RWPE2 (cell line): ENCODE data around the gene DNLZ.

Experiments used
- ATAC-seq: fragments of 200-7000 bp; cut with Tn5 transposase; 3 replicates; pipeline ENCODE4 v1.9.1; 2021; ENCODE audit warnings: low read depth
- DNase-seq: peaks from one replicate; pipeline ENCODE4 v3.0.0-alpha.2; 2020; ENCODE audit warnings: low spot score
- H3K27ac ChIP-seq: fragments of 450-650 bp; 2 replicates; pipeline ENCODE4 v1.5.1; 2017; ENCODE audit warnings: mild to moderate bottlenecking; ENCODE audit not compliant: poor library complexity, severe bottlenecking
- H3K27me3 ChIP-seq: fragments of 250-450 bp; sonication (Bioruptor Pico); 2 replicates; pipeline ENCODE4 v1.5.1; 2021; ENCODE audit warnings: mild to moderate bottlenecking, moderate library complexity; ENCODE audit not compliant: insufficient read depth, poor library complexity, severe bottlenecking
- H3K36me3 ChIP-seq: fragments of 250-450 bp; sonication (Bioruptor Pico); 2 replicates; pipeline ENCODE4 v1.5.1; 2020; ENCODE audit warnings: low read depth, mild to moderate bottlenecking, moderate library complexity
- H3K4me1 ChIP-seq: fragments of 250-450 bp; sonication (Bioruptor Pico); 2 replicates; pipeline ENCODE4 v1.5.1; 2021; ENCODE audit warnings: mild to moderate bottlenecking, moderate library complexity; ENCODE audit not compliant: insufficient read depth, poor library complexity, severe bottlenecking
- H3K4me3 ChIP-seq: fragments of 250-450 bp; sonication (Bioruptor Pico); 2 replicates; pipeline ENCODE4 v1.5.1; 2021; ENCODE audit warnings: mild to moderate bottlenecking, moderate library complexity; ENCODE audit not compliant: severe bottlenecking
- H3K9me3 ChIP-seq: fragments of 250-450 bp; sonication (Bioruptor Pico); 2 replicates; pipeline ENCODE4 v1.5.1; 2021; ENCODE audit warnings: mild to moderate bottlenecking, moderate library complexity; ENCODE audit not compliant: severe bottlenecking
- CTCF ChIP-seq: fragments of 450-650 bp; IDR thresholded peaks from one replicate; pipeline ENCODE4 v1.5.1; 2017; ENCODE audit warnings: mild to moderate bottlenecking, moderate library complexity; ENCODE audit not compliant: poor library complexity, severe bottlenecking

The DNLZ gene

DNA sequence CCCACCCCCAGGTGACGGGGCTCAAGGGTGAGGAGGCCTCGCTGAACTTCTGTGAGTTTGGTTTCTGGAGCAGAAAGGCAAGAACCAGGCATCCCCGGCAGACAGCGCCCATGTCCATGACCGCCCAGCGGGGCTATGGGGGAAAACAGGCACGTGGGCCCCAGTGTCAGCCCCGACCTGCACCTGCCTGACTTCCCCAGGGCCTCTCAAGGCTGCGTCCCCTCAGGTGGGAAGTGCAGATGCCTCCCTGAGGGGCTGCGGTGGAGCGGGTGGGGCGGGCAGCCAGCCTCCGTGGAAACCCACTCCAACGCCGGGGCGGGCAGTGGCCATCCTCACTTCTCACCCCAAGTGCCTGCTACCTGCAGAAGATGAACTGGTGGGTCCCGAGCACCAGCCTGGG lies 16.8 kb upstream of the DNLZ start:
- no peak for ATAC-seq
- H3K36me3 ChIP-seq: peaks cover 20% of the 10 kb centered on the region; the same call in 1 of the 2 replicates

GRCh38 chr9:136379891-136380290 lies 16.3 kb upstream of the DNLZ start:
- DNase-seq (no peak), ATAC-seq (no peak)
- no peaks in the 10 kb centered on the region for H3K27me3 ChIP-seq
- peaks cover 18% of the 10 kb centered on the region; the same call in 1 of the 2 replicates for H3K36me3 ChIP-seq
- no peak overlapping the region for H3K27ac ChIP-seq
- no peaks in the 10 kb centered on the region for H3K9me3 ChIP-seq
- TF ChIP-seq CTCF: no peak
- no peak overlapping the region for H3K4me3 ChIP-seq
- no peaks in the 10 kb centered on the region for H3K4me1 ChIP-seq

More for the DNA sequence above, 16.8 kb upstream of the DNLZ start:
- no peak for DNase-seq
- Histone ChIP-seq H3K27ac (no peak overlapping the region), H3K4me1 (no peaks in the 10 kb centered on the region), H3K4me3 (no peak overlapping the region), H3K27me3 (no peaks in the 10 kb centered on the region), H3K9me3 (no peaks in the 10 kb centered on the region)
- no peak for TF ChIP-seq CTCF

GRCh38 chr9:136379401-136379800 lies 15.9 kb upstream of the DNLZ start:
- peaks cover 14% of the 10 kb centered on the region; the same call in 1 of the 2 replicates for H3K36me3 ChIP-seq
- DNase-seq: no peak
- no peaks in the 10 kb centered on the region for H3K4me1 ChIP-seq
- H3K27me3 ChIP-seq: no peaks in the 10 kb centered on the region
- ATAC-seq: no peak
- H3K9me3 ChIP-seq: no peaks in the 10 kb centered on the region
- TF ChIP-seq CTCF: no peak
- no peak overlapping the region for H3K4me3 ChIP-seq
- no peak overlapping the region for H3K27ac ChIP-seq

- no peak for ATAC-seq
- DNase-seq: no peak
- peaks cover 11% of the 10 kb centered on the region; the same call in 1 of the 2 replicates for H3K36me3 ChIP-seq
Measured at GRCh38 chr9:136379003-136379287, 15.4 kb upstream of the DNLZ start.

More at GRCh38 chr9:136379003-136379287, 15.4 kb upstream of the DNLZ start:
- TF ChIP-seq CTCF: no peak
- Histone ChIP-seq H3K9me3 (no peaks in the 10 kb centered on the region), H3K27ac (no peak overlapping the region), H3K4me3 (no peak overlapping the region), H3K4me1 (no peaks in the 10 kb centered on the region), H3K27me3 (no peaks in the 10 kb centered on the region)
